GM18873 (cell line): ENCODE measurements around the gene OTUB2.

Source experiments
- ATAC-seq: cut with Tn5 transposase; IDR thresholded peaks from one replicate; pipeline ENCODE4 v1.9.1; 2021; ENCODE audit warnings: mild to moderate bottlenecking, moderate library complexity, moderate number of reproducible peaks; ENCODE audit not compliant: unreplicated experiment, low FRiP score

Gene OTUB2

DNA sequence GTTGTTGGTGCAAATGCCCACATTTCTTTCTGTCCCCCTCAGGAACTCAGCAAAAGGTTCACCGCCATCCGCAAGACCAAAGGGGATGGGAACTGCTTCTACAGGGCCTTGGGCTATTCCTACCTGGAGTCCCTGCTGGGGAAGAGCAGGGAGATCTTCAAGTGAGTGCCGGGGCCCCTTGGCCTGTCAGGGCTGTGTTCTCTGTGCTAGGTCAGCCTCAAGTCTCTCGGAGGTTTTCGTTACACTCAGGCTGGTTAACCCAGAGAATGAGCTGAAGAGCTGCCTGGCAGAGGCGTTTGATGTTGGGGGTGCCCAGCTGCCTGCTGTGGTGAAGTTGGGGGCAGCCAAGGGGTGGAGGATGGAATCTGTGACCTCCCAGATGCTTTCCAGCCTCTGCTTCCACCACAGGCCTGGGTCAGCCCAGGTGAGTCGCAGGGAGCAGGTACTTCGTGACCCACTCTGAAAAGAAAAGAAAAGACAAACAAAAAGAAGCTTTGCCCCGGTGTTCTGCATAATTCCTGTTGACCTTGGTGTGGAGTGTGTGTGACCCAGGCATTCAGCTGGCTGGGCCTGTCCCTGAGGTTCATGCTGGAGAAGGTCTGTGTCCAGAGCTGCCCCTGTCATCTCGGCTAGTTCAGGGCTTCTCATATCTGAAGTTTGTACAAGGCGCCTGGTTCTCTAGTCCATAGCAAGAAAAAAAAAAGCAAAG is 12.9 kb downstream of the OTUB2 start:
- ATAC-seq: no peak

DNA sequence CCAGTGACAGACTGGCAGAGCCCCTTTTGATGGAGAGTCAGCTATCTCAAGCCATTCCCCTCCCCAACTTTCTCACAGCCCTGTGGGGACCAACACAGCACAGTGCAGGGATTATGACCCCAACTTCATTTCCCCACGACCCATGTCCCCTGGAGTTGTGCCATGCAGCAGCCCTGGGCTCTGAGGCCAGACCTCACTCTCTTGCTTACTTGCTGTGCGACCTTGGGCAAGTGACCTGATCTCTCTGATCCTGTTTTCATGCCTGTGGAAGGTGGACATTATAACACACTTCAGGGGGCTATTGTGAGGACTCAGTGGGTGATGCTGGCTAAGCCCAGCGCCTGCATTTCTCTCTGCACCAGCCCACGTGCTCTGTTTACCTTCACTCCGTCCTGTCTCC is 14.1 kb downstream of the OTUB2 start:
- no peak for ATAC-seq

DNA sequence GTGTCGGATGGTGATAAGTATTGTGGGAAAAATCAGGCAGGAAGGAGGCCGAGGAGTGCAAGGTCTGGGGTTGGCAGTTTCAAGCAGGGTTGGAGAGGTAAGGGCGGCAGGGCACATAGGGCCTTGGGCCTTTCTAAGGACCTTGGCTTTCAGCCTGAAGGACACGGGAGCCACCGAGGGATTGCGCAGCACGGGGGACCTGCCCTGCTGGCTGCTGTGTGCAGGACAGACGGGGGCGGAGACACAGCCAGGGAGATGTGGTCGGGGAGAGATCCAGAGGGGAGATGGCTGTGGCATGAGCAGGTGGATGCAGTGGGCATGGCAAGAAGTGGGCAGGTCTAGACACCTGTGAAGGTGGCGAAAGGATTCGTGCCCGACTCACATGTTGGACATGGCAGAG is 14.7 kb downstream of the OTUB2 start:
- ATAC-seq: no peak

DNA sequence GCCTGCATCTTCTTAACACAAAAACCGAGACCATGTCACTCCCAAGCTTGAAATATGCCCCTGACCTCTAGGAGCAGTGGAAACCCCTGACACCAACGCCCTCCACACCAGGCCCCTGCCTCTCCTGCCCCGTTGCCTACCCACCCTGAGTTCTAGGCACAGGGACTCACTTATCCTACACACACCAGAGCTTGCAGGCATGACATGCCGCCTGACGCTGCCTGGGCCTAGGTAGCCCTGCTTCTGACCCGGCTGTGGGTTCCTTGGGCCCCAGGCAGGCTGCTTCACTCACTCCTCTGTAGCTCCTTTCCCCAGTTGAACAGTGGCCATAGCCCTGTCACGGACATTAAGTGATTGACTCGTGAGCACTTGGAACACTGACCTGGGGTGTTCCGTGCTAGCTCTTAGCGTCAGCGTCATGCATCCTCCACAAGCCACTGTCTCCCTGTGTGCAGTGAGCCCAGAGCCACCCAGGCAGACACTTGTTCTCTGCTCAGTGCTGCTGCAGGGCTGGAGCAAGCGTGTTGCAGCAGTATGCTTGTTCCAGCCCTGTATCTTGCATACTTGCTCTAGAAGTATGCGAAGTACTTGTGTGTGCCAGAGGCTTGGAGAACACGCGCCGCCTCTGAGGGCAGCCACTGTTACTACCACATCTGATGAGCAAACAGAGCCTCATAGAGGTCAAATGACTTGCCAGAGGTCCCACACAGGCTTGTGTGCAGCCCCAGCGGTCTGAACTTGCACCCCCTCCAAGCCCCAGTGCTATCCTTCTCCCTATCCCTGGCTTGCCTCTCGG is 15.6 kb downstream of the OTUB2 start:
- ATAC-seq: no peak

DNA sequence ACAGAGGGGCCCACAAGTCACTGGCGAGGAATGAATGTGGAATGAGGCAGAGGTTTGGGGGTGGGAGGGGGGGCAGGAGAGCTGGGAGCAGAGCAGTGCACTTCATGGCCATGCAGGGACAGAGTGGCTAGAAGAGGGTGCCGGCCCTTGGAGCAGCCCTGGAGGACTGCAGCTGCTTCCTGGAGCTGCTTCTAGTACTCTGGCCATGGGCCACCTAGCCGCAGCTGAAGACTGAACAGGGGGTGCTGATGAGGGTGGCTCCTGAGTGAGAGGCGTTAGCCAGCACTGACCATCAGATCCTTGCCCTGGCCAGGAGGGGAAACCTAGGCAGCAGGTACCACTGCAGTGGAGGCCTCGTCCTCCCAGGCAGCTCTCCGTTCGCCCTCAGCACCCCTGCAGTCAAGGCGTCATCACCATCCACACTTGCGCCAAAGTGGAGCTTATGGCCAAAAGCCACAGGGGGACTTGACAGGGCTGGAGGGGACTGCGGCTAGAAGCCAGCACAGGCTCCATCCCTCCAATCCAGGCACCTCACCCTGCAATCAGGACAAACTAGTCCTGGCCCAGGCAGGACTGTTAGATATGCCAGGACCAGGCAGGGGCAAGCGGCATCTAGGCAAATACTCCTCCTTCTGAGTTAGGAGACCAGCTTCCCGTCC is 16.4 kb downstream of the OTUB2 start:
- ATAC-seq: no peak

DNA sequence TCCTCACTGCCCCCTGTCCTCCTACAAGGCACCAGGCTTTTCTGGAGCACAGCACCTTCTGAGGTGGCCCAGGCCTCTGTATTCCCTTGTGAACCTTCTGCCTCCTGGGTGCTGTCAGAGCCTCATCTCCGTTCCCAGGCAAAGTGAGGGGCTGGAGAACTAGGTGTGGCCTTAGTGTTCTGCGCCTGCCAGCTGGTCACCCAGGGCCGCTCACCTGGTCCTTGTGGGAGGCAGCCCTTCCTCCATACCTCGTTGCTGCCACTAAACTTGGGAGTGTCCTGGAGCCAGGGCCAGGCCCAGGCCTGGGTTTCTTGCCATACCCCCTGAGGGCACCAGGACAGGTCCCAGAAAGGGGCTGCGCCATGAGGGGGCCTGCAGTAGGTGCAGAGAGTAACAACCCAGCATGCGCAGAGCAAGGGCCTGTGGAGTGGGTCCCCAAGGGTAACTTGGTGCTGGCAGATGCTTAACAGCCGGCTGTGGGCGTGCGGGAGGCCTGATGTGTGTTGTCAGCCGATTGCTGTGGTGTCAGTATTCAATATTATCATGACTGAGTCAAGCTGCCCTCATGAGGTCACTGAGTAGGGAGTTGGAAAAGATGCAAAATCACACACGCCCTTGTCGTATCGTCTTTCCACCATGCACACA is 17.1 kb downstream of the OTUB2 start:
- no peak for ATAC-seq

DNA sequence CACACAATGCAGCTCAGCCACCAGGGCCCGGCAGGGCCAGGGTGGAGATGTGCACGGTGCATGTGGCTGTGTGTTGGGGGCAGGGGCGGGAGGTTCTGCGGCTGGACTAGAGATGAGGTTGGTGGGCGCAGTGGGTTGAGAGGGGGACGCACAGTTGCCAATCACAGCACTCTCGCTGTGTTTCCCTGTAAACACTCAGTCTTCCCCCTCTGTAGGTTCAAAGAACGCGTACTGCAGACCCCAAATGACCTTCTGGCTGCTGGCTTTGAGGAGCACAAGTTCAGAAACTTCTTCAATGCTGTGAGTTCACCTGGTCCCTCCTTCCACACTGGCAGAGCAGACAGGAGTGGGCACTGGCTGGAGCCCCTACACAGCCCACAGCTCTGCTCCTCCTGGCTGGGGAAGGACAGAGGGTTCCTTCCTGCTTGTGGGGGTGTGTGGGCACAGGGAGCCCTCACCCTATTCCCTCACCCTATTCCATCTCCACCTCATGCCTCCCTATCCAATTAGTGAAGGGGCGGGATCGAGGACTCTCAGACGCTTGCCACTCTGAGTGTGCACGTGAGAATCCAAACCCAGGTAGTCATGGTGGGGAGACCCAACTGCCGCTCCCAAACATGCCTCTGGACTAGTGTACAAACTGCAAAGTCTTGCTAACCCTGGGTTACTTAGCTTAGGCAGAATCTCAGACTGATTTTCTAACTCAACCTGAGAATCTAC is 17.8 kb downstream of the OTUB2 start:
- ATAC-seq: no peak

DNA sequence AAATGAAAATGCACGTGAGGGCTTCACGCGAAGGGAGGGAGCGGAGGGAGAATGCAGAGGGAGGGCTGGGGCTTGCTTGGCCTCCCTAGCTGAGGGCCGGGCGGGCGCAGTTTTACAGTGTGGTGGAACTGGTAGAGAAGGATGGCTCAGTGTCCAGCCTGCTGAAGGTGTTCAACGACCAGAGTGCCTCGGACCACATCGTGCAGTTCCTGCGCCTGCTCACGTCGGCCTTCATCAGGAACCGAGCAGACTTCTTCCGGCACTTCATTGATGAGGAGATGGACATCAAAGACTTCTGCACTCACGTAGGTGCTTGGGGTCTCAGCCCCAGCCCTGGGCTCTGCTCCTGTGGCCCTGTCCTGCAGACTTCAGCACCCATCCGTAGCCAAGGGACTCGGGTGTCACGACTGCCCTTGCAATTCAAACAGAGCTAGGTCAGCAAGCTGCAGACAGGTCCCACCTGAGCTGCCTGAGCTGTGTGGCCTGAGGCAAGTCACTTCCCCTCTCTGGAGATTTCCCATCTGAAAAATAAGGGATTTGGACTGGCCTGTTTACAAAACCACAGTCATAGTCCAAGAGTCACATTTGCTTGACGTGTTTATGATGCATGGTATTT is 18.4 kb downstream of the OTUB2 start:
- no peak for ATAC-seq

DNA sequence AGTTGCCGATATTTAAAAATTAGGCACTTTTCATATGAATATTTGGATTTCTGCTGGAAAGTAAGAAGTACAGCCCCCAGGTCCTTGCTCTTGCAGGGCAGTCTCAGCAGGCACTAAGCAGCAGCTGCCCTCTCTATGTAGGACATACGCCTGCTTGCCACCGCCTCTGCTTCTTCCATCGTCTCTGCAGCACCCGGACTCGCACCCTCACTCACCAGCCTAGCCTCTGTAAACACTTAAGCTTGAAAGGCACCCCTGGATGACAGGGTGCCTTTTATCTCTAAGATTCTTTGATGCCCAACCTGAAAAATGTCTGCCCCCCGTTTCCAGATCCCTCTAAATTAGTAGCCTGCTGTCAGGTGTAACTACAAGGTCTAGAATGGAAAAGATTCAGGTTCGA is 19.0 kb downstream of the OTUB2 start:
- ATAC-seq: no peak

DNA sequence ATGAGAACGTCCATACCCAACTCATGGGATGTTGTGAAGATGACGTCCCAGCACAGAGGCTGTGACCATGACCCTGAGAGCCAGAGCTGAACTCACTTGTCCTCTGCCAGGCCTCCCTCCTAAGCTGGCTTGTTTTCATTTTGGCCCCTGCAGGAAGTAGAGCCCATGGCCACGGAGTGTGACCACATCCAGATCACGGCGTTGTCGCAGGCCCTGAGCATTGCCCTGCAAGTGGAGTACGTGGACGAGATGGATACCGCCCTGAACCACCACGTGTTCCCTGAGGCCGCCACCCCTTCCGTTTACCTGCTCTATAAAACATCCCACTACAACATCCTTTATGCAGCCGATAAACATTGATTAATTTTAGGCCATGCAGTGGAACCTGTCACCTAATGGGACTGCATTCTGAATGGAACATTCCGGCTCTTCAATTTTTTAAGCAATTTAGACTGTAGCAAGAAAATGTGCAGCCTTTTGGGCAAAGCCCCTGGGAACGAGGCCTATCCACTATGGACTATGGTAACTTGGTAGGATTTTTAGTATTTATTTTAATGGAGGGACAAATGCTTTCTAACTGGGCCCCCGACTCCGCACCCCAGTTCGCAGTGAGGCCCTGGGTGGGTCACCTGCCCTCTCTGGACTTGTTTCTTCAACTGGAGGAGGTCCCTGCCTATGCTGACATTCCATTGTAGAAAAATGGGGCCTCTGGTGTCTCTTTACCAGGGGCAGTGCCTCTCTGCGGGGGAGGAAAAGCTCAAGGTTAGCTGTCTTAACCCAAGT is 19.6 kb downstream of the OTUB2 start:
- ATAC-seq: no peak

DNA sequence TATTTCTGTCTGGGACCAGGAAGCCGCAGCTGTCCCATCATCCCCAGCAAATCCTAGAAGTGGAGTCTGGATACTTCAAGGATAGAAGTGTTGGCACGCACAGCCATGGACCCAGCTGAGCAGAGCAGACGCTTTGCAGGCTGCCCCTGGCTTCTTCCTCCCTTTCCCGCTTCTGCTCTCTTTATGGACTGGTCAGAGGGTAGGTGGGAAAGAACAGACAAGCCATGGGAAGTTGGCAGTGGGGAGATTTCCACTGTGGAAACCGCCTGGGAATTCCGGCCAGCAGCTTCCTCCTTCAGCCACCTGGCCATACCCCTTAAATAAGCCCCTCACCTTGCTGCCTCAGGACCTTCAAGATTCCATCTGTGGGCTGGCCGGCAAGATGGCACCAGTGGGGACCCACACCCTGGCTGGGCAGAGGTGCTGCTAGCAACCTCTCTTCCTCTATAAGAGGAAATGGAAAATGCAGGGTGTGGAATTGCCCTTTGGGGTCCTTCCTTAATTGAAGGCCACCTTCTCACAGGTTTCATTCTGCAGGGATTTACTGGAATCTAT is 20.6 kb downstream of the OTUB2 start:
- no peak for ATAC-seq

DNA sequence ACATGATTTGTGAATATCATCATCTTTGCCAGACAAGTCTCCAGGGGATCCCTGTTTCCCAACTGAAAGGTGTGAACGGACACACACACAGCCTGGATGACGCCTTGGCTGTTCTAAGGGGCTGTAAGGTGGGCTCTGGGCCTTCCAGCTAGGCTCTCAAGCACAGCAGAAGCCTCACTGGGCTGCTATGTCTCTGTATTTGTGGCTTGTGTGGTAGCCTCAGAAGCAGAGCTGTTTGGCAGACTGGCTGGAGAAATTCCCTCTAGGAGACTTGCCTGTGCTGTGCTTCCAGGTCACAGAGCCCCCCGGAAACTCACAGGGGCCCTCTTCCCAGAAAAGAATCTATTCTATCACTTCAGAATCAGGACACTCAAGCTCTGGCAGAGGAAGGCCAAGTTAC is 21.4 kb downstream of the OTUB2 start:
- ATAC-seq: no peak

DNA sequence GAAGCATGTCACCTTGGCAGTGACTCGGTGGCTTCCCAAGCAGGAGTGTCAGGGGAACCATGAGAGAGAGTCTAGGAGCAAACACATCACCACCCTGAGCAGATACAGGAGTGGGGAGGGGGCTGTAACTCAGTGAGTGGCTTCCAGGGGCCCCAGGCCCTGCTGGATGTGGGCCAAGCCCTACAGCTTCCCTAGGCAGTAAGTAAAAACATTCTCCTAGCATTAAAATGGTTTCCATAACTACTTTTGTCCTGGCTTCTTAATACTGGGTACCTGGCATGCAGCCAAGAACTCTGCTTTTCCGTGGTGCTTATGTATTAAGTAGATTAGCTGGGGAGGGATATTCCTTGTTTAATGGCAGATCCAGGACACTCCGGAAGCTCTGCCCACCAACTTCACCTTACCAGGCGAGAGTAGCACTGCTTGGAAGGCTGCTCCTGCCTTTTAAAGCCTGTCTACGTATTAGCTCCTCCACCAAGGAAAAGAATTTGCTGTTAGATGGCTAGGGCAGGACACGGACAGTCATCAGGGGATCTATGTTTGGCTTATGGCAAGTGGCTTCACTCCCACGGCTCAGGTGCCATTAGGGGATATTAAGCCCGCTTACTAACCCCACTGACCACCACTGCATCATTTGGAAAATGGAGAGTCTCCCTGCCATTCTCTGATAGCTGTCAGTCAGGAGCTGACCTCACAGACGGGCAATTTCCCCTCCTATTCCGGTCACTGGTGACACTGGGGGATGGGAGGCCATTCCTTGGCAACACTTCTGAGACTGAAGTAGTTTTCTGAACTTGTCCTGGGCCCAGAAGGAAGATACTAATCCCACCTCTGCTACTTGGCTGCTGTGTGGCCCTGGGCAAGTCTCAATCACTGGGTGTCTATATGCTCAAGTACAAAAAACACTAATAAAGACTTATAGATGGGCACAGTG is 22.8 kb downstream of the OTUB2 start:
- no peak for ATAC-seq

DNA sequence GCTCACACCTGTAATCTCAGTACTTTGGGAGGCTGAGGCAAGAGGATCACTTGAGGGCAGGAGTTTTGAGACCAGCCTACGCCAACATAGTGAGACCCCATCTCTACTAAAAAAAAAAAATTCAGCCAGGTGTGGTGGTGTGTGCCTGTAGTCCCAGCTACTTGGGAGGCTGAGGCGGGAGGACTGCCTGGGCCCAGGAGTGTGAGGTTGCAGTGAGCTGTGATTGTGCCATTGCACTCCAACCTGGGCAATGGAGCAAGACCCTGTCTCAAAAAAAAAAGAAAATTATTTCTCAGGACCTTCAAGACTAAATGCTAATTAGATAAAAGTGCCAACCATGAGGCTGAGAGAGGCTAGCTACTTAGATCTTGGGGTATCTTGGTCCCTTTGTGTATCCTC is 23.5 kb downstream of the OTUB2 start:
- ATAC-seq: no peak

DNA sequence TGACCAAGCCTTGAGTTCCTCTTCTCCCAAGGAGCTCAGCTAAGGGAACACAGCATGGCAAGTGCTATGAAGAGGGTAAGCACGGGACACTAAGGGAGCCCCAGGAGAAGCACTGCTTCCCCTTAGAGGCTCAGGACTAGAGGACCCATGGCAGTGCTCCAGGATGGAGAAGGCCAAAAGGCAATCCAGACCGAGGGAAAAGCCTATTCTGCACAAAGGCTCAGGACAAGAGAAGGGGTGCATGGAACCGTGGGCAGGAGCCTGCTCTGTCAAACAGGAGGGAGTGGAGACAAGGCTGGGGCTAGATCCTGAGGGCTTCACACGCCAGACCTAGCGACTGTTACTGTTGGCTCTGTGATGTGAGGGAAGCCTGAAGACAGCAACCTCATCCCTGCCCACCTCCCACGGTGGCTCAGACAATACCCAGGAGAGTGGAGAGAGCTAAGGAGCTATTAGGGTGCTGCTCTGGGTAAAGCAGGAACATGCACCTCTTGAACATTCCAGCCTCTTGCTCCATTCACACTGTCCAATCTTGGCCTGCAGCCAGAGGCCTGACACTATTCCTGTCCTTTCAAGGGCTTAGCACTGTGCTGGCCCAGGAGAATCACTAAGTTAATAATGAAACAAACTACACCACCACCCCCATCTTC is 24.2 kb downstream of the OTUB2 start:
- ATAC-seq: no peak

DNA sequence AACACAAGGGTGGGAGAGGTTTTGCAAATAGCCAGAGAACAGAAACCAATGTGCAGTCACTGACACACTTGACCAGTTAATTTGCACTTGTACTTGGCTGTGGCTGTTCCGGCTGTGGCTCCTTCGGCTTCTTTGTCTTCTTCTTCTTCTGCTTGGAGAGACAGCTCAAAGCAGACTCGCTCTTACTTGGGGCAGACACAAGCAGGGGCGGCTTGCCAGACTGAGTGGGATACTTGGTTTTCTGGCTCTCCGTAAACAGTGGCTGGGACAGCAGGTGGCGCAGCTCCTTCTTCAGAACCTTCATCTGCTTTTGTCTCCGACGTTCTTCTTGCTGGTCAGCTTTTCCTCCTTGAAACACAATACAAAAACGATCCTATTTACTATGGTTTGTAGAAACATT is 25.0 kb downstream of the OTUB2 start:
- no peak for ATAC-seq

DNA sequence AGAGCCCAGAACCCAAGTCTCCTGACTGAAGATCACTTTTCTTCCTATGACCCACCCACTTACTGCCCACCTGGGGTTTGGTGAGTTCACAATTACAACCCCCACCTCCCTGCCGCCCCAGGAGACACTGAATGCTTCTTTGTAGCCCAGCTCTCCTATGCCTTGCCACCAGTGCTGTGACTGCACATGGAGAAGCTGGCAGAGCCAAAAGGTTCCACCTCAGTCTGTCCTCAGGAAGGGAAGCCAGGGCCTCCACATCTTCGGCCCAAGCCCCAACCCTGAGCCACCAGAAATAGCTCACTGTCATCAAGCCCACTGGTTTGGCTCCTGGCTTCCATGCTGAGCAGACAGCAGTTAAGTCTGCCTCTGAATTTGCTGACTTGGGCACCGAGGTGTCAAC is 25.6 kb downstream of the OTUB2 start:
- no peak for ATAC-seq
